ENCODE results near the gene HPSE. TPM values are rescaled to one million over a fixed set of nuclear protein-coding genes. Genes with fewer than 3 reads are reported as not detected.

The HPSE gene
- polyA plus RNA-seq, 1 donor from 2014 or later, result 0.16 TPM

DNA sequence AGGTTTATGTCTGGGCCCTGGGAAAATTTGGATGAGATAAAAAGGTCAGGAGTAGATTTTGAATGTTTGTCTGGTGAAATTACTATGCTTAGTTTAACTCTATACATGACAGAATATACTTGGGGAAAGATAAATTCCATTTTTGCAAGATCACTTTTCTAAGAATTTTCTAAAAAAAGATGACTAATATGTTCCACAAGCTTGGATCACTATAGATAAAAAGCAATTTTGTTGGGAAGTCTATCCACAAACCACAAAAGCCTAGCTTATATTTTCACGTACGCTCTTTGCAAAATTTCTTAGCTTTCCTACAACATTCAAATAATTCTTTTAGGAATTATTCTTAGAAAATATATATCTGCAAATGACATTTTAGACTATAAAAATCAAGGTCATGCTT, 29.5 kb downstream of the HPSE start:
- no peak for TF ChIP-seq RAD21 (conservative IDR thresholded peaks at IDR 0.05)
- TF ChIP-seq, protein P1, sequence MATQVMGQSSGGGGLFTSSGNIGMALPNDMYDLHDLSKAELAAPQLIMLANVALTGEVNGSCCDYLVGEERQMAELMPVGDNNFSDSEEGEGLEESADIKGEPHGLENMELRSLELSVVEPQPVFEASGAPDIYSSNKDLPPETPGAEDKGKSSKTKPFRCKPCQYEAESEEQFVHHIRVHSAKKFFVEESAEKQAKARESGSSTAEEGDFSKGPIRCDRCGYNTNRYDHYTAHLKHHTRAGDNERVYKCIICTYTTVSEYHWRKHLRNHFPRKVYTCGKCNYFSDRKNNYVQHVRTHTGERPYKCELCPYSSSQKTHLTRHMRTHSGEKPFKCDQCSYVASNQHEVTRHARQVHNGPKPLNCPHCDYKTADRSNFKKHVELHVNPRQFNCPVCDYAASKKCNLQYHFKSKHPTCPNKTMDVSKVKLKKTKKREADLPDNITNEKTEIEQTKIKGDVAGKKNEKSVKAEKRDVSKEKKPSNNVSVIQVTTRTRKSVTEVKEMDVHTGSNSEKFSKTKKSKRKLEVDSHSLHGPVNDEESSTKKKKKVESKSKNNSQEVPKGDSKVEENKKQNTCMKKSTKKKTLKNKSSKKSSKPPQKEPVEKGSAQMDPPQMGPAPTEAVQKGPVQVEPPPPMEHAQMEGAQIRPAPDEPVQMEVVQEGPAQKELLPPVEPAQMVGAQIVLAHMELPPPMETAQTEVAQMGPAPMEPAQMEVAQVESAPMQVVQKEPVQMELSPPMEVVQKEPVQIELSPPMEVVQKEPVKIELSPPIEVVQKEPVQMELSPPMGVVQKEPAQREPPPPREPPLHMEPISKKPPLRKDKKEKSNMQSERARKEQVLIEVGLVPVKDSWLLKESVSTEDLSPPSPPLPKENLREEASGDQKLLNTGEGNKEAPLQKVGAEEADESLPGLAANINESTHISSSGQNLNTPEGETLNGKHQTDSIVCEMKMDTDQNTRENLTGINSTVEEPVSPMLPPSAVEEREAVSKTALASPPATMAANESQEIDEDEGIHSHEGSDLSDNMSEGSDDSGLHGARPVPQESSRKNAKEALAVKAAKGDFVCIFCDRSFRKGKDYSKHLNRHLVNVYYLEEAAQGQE (IDR thresholded peaks at IDR 0.05; ENCODE audit: borderline replicate concordance), result no peak
- TF ChIP-seq POLR2AphosphoS5 (IDR thresholded peaks at IDR 0.05), result no peak
- no peak for TF ChIP-seq SMC3 (conservative IDR thresholded peaks at IDR 0.05; ENCODE audit: poor library complexity)
- TF ChIP-seq MXI1 (conservative IDR thresholded peaks at IDR 0.05; ENCODE audit: poor library complexity, severe bottlenecking), result no peak
- TF ChIP-seq EP300 (conservative IDR thresholded peaks at IDR 0.05; ENCODE audit: poor library complexity, severe bottlenecking), result no peak
- TF ChIP-seq EZH2 (IDR thresholded peaks at IDR 0.05; ENCODE audit: borderline replicate concordance, insufficient read depth, low read length, poor library complexity, severe bottlenecking), result no peak
- TF ChIP-seq TAF1 (IDR thresholded peaks at IDR 0.05; ENCODE audit: low read depth), result no peak
- TF ChIP-seq, protein P2, sequence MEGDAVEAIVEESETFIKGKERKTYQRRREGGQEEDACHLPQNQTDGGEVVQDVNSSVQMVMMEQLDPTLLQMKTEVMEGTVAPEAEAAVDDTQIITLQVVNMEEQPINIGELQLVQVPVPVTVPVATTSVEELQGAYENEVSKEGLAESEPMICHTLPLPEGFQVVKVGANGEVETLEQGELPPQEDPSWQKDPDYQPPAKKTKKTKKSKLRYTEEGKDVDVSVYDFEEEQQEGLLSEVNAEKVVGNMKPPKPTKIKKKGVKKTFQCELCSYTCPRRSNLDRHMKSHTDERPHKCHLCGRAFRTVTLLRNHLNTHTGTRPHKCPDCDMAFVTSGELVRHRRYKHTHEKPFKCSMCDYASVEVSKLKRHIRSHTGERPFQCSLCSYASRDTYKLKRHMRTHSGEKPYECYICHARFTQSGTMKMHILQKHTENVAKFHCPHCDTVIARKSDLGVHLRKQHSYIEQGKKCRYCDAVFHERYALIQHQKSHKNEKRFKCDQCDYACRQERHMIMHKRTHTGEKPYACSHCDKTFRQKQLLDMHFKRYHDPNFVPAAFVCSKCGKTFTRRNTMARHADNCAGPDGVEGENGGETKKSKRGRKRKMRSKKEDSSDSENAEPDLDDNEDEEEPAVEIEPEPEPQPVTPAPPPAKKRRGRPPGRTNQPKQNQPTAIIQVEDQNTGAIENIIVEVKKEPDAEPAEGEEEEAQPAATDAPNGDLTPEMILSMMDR (IDR thresholded peaks at IDR 0.05; ENCODE audit: poor library complexity, severe bottlenecking), result no peak
- Histone ChIP-seq H3K9me2 (ENCODE audit: insufficient read depth, low read length) (no peaks in the 10 kb centered on the region), H3K4me3 (ENCODE audit: low read length) (no peak overlapping the region), H3K9me3 (ENCODE audit: low read length) (no peaks in the 10 kb centered on the region), H3K27ac (ENCODE audit: low read length) (no peak overlapping the region), H2AFZ (ENCODE audit: low read depth, low read length) (no peak overlapping the region), H3K9ac (ENCODE audit: low read length) (no peak overlapping the region), H3F3A (ENCODE audit: insufficient read depth, low read length, poor library complexity, severe bottlenecking) (no peaks in the 10 kb centered on the region), H3K79me2 (replicated peaks; ENCODE audit: insufficient read depth, low read length) (no peaks in the 10 kb centered on the region), H3K27me3 (ENCODE audit: insufficient read depth, low read depth, low read length) (no peaks in the 10 kb centered on the region), H3K36me3 (ENCODE audit: insufficient read depth, low read length) (no peaks in the 10 kb centered on the region), H4K20me1 (ENCODE audit: insufficient read depth) (no peaks in the 10 kb centered on the region), H3K4me2 (ENCODE audit: low read length) (no peak overlapping the region)

DNA sequence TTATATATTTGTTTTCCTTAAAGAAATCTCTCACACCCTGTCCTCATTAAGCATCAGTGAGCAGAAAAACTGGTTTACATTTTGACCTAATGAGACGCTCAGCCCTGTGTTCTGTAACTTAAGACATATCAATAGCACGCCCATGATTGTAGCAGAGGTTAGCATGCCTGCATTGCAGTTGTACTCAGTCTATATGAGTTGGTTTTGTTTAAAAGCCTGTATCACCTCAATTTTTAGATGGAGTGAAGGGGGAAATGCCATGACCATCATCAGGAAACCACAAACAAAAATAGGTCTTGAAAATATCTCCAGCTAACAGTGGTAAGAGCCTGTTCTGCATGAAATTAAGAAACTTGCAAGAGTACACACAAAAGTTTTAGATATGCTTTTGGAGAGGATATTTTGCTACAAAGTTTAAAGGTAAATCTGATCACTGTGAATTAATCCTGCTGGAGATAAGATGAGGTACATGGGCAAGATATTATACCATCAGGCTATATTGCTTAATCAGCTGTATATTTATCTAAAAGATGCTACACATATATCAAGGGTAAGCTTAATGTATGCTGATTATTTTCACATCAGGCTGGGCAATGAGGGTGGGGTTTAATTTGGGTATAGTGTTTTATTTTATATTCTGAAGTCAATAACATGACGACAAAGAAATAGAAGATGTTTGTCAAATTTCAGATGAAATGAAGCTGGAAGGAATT, 36.9 kb downstream of the HPSE start:
- no peaks in the 10 kb centered on the region for H3F3A ChIP-seq (ENCODE audit: insufficient read depth, low read length, poor library complexity, severe bottlenecking)
- no peak overlapping the region for H3K27ac ChIP-seq (ENCODE audit: low read length)
- no peaks in the 10 kb centered on the region for H4K20me1 ChIP-seq (ENCODE audit: insufficient read depth)
- no peak overlapping the region for H3K4me2 ChIP-seq (ENCODE audit: low read length)
- H3K9me2 ChIP-seq (ENCODE audit: insufficient read depth, low read length), result no peaks in the 10 kb centered on the region
- TF ChIP-seq SMC3 (conservative IDR thresholded peaks at IDR 0.05; ENCODE audit: poor library complexity), result no peak
- no peak for TF ChIP-seq MXI1 (conservative IDR thresholded peaks at IDR 0.05; ENCODE audit: poor library complexity, severe bottlenecking)
- no peak for TF ChIP-seq TAF1 (IDR thresholded peaks at IDR 0.05; ENCODE audit: low read depth)
- TF ChIP-seq, protein P1 (IDR thresholded peaks at IDR 0.05; ENCODE audit: borderline replicate concordance), result no peak
- TF ChIP-seq, protein P2 (IDR thresholded peaks at IDR 0.05; ENCODE audit: poor library complexity, severe bottlenecking), result no peak
- TF ChIP-seq POLR2AphosphoS5 (IDR thresholded peaks at IDR 0.05), result no peak
- TF ChIP-seq EP300 (conservative IDR thresholded peaks at IDR 0.05; ENCODE audit: poor library complexity, severe bottlenecking), result no peak
- no peak for TF ChIP-seq RAD21 (conservative IDR thresholded peaks at IDR 0.05)
- TF ChIP-seq EZH2 (IDR thresholded peaks at IDR 0.05; ENCODE audit: borderline replicate concordance, insufficient read depth, low read length, poor library complexity, severe bottlenecking), result no peak
- H3K9ac ChIP-seq (ENCODE audit: low read length), result no peak overlapping the region
- no peak overlapping the region for H2AFZ ChIP-seq (ENCODE audit: low read depth, low read length)
- H3K79me2 ChIP-seq (replicated peaks; ENCODE audit: insufficient read depth, low read length), result no peaks in the 10 kb centered on the region
- H3K4me3 ChIP-seq (ENCODE audit: low read length), result no peak overlapping the region
- H3K9me3 ChIP-seq (ENCODE audit: low read length), result no peaks in the 10 kb centered on the region
- H3K36me3 ChIP-seq (ENCODE audit: insufficient read depth, low read length), result no peaks in the 10 kb centered on the region
- H3K27me3 ChIP-seq (ENCODE audit: insufficient read depth, low read depth, low read length), result no peaks in the 10 kb centered on the region
